ENCODE results near the gene KLHL29.

KLHL29 gene

DNA sequence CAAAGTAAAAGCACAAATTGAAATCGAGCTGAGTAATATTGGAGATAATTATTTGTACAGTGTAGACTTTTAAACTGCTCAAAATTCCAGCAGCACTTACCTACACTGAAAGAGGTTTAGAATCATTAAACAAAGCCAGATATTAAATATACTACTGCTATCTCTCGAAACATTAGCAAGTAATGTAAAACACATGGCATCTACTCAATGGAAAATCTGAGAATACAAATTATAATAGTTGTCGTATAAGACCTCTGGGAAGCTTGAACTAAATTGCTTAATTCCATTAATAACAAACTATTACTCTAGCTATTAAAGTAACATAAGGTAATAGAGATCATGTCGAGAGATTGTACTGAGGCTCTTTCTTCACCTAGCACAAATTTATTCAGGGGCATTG, 108.9 kb downstream of the KLHL29 start:
- no peak for DNase-seq (ENCODE audit: low read depth in 3 of 3)

- no peak for DNase-seq (ENCODE audit: low read depth in 3 of 3)
Measured at GRCh38 chr2:23494286-23494685, 109.3 kb downstream of the KLHL29 start.

- DNase-seq (ENCODE audit: low read depth in 3 of 3) = no peak
Measured at GRCh38 chr2:23495661-23496114, 110.7 kb downstream of the KLHL29 start.

DNA sequence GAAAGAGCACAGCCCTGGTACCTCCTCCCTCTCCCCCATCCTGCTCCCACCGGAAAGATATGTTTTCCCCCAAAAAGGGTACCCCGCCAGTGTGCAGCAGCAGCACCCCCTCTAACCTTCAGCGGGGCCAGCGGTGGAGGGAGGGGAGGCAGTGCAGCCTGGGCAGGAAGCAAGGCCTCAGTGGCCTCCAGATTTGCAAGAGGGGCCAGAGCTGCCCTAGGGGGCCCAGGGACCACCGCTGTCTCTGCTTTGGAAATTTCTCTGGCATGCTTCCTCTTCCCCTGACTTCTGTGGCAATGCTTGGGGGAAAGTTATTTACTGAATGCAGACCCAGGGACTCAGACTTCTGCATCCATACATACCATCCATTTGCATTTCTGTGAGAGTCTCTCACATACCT, 111.5 kb downstream of the KLHL29 start:
- DNase-seq (ENCODE audit: low read depth in 3 of 3) = no peak

- DNase-seq (ENCODE audit: low read depth in 3 of 3) = no peak
Measured at GRCh38 chr2:23497063-23497462, 112.1 kb downstream of the KLHL29 start.

DNA sequence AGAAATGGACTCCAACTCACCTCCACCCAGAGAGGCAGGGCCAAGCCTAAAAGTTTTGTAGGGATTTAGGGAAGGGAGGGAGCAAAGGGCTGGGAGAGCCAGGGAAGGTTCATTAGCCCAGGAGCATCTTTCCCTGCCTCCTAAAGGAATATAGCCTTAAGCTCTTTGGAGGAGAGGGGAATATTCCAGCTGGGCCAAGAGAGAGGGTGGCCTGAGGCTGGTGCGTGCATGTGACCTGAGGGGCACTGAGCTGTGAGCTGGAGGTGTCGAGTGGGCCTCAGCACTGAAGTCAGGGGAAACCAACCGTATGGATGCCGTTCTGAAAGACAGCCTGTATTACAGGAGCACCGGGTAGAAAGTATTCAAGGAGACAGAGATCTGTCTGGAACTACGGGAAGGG, 112.6 kb downstream of the KLHL29 start:
- DNase-seq (ENCODE audit: low read depth in 3 of 3) = no peak

DNA sequence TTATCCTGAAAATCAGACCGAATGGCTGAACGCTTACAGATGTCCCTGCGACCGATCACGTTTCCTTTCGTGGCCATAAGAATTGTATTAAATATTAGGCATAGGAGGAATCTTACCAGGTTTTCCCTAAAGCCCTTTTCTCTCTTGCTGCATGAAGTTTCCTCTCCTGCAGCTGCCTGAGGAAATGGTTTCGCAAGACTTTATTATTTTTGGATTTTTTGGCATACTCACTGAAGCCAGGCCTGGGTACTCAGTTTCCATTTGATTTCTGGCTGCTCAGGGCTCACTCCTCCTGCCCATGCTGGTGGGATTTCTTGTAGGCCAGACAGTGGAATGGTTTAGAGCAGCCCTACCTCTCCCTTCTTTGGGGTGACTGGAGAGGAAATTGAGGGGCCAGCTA, 114.0 kb downstream of the KLHL29 start:
- DNase-seq (ENCODE audit: low read depth in 3 of 3) = no peak

DNA sequence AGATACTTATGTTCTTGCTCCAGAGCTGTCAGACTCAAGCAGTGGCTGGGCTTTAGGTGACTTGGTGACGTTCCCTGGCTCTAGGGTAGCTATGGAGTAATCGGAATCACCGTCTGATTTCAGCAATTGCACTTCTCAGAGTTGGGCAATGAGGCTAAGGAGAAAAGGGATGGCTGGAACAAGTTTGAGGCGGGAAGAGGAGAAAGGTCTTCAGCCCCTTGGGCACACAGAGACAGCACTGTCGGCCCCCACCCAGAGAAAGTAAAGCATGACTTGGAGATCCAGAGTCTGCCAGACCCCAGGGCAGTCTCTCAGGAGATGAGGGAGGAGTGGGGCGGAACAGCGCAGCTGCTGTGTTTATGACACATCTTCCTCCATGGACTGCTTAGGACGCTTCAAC, 114.5 kb downstream of the KLHL29 start:
- DNase-seq (ENCODE audit: low read depth in 3 of 3) = no peak

GRCh38 chr2:23500836-23501235, 115.9 kb downstream of the KLHL29 start:
- no peak for DNase-seq (ENCODE audit: low read depth in 3 of 3)

GRCh38 chr2:23502096-23502495, 117.1 kb downstream of the KLHL29 start:
- no peak for DNase-seq (ENCODE audit: low read depth in 3 of 3)

GRCh38 chr2:23503097-23503496, 118.1 kb downstream of the KLHL29 start:
- no peak for DNase-seq (ENCODE audit: low read depth in 3 of 3)

- DNase-seq (ENCODE audit: low read depth in 3 of 3) = no peak
Measured at GRCh38 chr2:23503682-23504081, 118.7 kb downstream of the KLHL29 start.

DNA sequence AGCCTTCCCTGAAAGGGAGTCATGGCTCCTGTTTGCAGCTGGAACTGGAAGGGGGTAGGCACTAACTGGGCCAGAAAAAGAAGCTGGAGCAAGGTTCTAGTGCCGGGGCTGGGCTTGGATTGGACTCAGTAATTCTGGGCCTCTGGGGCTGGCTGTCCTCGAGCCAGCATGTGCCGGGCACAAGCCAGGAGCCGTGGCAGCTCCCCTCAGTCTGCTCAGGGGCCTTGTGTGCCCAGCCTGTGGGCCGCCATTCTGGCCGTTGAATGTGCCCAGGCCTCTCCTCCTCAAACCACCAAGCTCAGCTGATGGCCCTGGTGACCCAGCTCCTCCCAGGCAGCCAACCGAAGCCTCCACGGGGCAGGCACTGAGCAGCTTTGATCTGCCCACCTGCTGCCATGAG, 119.6 kb downstream of the KLHL29 start:
- DNase-seq (ENCODE audit: low read depth in 3 of 3) = no peak

GRCh38 chr2:23505218-23505983, 120.4 kb downstream of the KLHL29 start:
- DNase-seq (ENCODE audit: low read depth in 3 of 3) = no peak

DNA sequence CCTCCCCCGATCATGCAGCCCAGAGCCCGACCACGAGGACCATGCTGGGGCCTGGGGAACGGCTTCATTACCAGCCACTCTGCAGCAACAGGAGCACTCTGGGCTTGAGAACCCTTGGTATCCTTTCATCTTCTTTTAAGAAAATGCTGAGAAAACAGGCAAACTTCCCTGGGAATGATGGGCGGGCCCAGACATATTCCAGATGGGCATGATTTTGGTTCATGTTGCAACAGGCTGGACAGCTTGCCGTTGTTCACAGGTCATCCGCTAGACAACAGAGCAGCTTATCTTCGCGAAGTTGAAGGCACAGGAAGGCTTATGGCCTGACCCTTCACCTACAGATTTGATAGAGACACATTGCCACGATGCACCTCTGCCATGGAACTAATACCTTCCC, 121.0 kb downstream of the KLHL29 start:
- DNase-seq (ENCODE audit: low read depth in 3 of 3) = no peak

DNA sequence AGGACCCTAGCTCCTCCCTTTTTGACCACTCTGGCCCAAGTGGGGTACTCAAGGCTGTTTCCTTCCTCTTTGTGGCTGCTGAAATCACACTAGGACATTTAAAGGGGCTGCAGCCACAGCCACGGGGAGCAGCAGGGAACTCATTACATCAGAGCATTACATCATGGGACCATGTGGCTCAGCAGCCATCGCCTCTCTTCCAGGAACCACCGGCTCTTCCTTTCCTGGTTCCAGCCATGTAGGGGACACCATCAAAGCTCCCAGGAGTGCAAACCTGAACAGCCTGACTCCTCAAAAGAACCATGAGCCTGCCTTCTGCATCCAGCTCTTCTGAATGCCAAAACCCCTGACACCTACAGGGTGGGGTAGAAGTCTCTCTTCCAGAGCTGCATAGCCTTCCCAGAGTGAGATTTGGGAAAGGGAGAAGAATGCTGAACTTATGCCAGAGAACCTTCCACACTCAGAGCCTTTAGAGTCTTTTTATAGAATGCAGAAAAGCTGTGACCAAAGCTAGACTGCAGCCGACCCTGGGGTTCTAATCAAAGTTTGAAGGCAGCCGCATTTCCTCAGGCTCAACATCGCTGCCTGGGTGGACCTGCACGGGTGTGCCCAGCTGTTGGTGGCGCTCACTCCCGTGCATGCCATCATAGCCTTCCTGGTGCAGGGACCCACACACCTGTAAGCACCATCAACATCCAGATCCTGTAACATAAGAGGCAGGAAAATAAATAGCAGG, 121.7 kb downstream of the KLHL29 start:
- no peak for DNase-seq (ENCODE audit: low read depth in 3 of 3)

- no peak for DNase-seq (ENCODE audit: low read depth in 3 of 3)
Measured at GRCh38 chr2:23507267-23508065, 122.5 kb downstream of the KLHL29 start.

DNA sequence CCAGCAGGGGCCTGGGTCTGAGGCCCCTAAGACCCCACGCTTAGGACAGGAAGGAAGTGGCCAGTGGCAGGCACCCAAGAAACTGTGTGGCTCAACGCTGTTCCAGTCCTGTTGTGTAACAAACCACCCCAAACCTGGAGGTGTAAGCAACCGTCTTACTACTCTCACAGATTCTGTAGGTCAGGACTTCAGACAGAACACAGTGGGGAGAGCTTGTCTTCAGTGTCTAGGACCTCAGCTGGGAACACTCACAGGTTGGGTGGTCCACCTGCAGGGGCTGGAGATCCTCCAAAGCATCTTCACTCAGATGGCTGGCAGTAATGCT, 123.0 kb downstream of the KLHL29 start:
- DNase-seq (ENCODE audit: low read depth in 3 of 3) = no peak

DNA sequence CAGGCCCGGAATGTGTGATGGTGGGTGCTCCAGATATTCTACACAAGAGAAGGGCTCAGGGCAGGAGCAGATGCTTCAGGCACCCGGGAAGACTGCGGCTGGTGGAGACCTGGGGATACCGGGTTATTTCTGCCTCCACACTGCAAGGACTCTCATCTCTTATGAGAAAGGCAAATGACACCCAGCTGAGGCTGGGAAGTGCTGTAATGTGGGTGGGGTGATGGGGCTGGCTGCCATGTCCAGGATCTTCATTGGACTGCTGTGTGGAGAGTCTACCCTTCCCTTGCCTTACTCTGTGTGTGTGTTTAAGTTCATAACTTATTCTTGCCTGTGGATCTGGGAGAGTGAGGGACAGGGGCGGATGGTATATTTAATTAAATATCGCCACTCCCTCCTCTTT, 124.1 kb downstream of the KLHL29 start:
- DNase-seq (ENCODE audit: low read depth in 3 of 3) = no peak

DNA sequence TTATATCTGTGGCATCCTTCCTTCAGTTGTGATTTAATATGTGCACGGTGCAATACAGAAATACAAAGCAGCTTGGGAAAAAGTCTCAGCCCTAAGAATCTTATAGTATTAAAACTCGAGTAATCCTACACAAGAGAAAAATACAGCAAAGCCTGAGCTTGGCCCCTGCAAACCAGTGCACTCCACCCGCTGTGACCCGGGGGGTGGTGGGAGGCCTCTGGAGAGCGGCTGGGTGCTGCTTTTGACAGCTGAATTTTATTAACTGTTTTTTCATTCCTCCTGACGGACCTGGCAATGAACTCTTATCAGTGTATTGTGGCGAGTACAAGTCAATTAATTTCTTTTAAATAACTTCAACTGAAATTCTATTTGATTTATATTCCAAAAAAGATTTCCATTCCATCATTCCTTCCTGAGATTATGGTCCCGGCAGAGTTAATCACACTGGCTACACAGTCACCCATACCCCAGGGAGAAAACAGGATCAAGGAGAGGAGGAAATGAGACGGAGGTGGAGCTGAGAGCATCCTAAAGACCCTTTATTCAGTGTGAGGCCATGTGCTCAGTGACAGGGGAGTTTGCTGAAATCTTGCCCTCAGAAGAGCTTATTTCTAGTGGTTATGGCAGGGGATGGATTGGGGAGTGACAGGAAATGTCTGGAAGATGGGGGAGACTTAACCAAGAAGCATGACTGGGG, 124.8 kb downstream of the KLHL29 start:
- no peak for DNase-seq (ENCODE audit: low read depth in 3 of 3)

GRCh38 chr2:23510471-23510870, 125.5 kb downstream of the KLHL29 start:
- DNase-seq (ENCODE audit: low read depth in 3 of 3) = no peak

DNA sequence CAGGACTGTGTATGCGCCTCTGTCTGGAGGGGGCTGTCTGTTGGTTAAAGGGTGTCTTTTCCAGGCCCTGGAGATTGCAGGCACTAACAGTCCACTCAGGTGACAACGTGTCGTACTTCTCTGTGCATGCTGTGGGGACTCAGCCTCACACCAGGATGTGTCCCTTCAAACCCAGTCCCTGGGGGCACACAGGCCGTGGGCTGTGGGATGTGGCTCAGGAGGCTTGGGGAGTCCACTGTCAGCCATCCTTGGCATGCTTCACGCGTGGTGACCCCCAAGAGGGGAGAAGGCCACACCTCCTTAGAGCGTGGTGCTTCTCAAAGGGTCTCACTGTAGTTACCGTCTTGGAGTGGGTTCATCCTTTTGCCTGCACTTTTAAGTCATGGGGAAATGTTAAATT, 127.8 kb downstream of the KLHL29 start:
- DNase-seq (ENCODE audit: low read depth in 3 of 3) = no peak
